Liver (tissue), 9 donors: ENCODE data around the gene ZNF540. TPM values are rescaled to one million over a fixed set of nuclear protein-coding genes. Genes with fewer than 3 reads are reported as not detected.

Source experiments
- DNase-seq: peaks from one replicate; pipeline ENCODE4 v3.0.0-alpha.2; 2017; ENCODE audit warnings: low spot score
- H3K27ac ChIP-seq, 2 donors: one replicate each; pipeline ENCODE4 v1.7.0; 2013; ENCODE audit warnings: inconsistent platforms in 2 of 2, low read length in 2 of 2, control low read depth in 1 of 2, low read depth in 1 of 2, mild to moderate bottlenecking in 1 of 2
- H3K27me3 ChIP-seq, 4 donors: one replicate each; pipeline versions ENCODE4 v1.6.1 to v1.7.0; 2013; ENCODE audit warnings: low read length in 3 of 4, inconsistent platforms in 1 of 4, mild to moderate bottlenecking in 1 of 4, moderate library complexity in 1 of 4; ENCODE audit not compliant: control insufficient read depth in 4 of 4, insufficient read depth in 4 of 4
- H3K36me3 ChIP-seq, 4 donors: one replicate each; pipeline versions ENCODE4 v1.6.1 to v1.7.0; 2013; ENCODE audit warnings: low read length in 3 of 4, mild to moderate bottlenecking in 3 of 4, low read depth in 1 of 4, moderate library complexity in 1 of 4; ENCODE audit not compliant: control insufficient read depth in 4 of 4, insufficient read depth in 3 of 4
- H3K4me1 ChIP-seq, 4 donors: one replicate each; pipeline versions ENCODE4 v1.6.1 to v1.7.0; 2013; ENCODE audit warnings: low read length in 3 of 4, mild to moderate bottlenecking in 3 of 4, moderate library complexity in 1 of 4; ENCODE audit not compliant: control insufficient read depth in 4 of 4, insufficient read depth in 4 of 4
- H3K4me3 ChIP-seq, 3 donors: one replicate each; pipeline versions ENCODE4 v1.6.1 to v1.7.0; 2013; ENCODE audit warnings: low read length in 3 of 3, control low read depth in 1 of 3, low read depth in 1 of 3, mild to moderate bottlenecking in 1 of 3
- H3K9ac ChIP-seq, 2 donors: one replicate each; pipeline ENCODE4 v1.7.0; 2013; ENCODE audit warnings: low read length in 2 of 2, mild to moderate bottlenecking in 2 of 2, moderate library complexity in 2 of 2, control low read depth in 1 of 2, low read depth in 1 of 2
- H3K9me3 ChIP-seq, 4 donors: one replicate each; pipeline versions ENCODE4 v1.6.1 to v1.7.0; 2013; ENCODE audit warnings: low read length in 3 of 4; ENCODE audit not compliant: control insufficient read depth in 4 of 4
- EGR1 ChIP-seq, 2 donors: IDR thresholded peaks; 2 replicates each; pipeline ENCODE4 v1.6.1; 2016 to 2018; ENCODE audit warnings: antibody characterized with exemption in 2 of 2, low read depth in 2 of 2
- FOXA1 ChIP-seq: IDR thresholded peaks from 2 replicates; pipeline ENCODE4 v1.6.1; 2016; ENCODE audit warnings: antibody characterized with exemption
- FOXA2 ChIP-seq: IDR thresholded peaks from 2 replicates; pipeline ENCODE4 v1.6.1; 2016; ENCODE audit warnings: antibody characterized with exemption
- GABPA ChIP-seq, 2 donors: IDR thresholded peaks in 1 of 2; conservative IDR thresholded peaks in 1 of 2; 2 replicates each; pipeline ENCODE4 v1.6.1; 2016; ENCODE audit warnings: antibody characterized with exemption in 2 of 2, mild to moderate bottlenecking in 1 of 2, moderate library complexity in 1 of 2
- HNF4A ChIP-seq, 2 donors: conservative IDR thresholded peaks; 2 replicates each; pipeline ENCODE4 v1.6.1; 2016; ENCODE audit warnings: antibody characterized with exemption in 2 of 2, mild to moderate bottlenecking in 2 of 2
- HNF4G ChIP-seq: IDR thresholded peaks from 2 replicates; pipeline ENCODE4 v1.6.1; 2016; ENCODE audit warnings: antibody characterized with exemption
- NR2F2 ChIP-seq: IDR thresholded peaks from 2 replicates; pipeline ENCODE4 v1.6.1; 2016; ENCODE audit warnings: antibody characterized with exemption
- RAD21 ChIP-seq, 2 donors: IDR thresholded peaks; 2 replicates each; pipeline ENCODE4 v1.6.1; 2016; ENCODE audit warnings: antibody characterized with exemption in 2 of 2, mild to moderate bottlenecking in 2 of 2
- RXRA ChIP-seq, 2 donors: IDR thresholded peaks; 2 replicates each; pipeline ENCODE4 v1.6.1; 2017 to 2018; ENCODE audit warnings: antibody characterized with exemption in 2 of 2, mild to moderate bottlenecking in 1 of 2
- SP1 ChIP-seq: IDR thresholded peaks from 2 replicates; pipeline ENCODE4 v1.6.1; 2018; ENCODE audit warnings: antibody characterized with exemption, mild to moderate bottlenecking
- YY1 ChIP-seq: IDR thresholded peaks from 2 replicates; pipeline ENCODE4 v1.6.1; 2016; ENCODE audit warnings: antibody characterized with exemption, mild to moderate bottlenecking
- WGBS: extraction: QIAGEN DNeasy Blood & Tissue Kit; methylation state at CpG from one replicate; pipeline ENCODE4 v1.1.7; 2013; 5-methylcytosine and 5-hydroxymethylcytosine counted together
- polyA plus RNA-seq, 2 donors: library from polyadenylated mRNA; stranded (reverse) in 1 of 2; unstranded in 1 of 2; fragments of 200-250 nt in 1 of 2; fragments of >200 nt in 1 of 2; fragmentation: Nextera tagmentation in 1 of 2; extraction: Ambion mirVana in 1 of 2; gene quantifications; one replicate each; pipeline versions ENCODE4 v1.2.1 to v1.2.3, GENCODE V29; 2013 to 2015
- total RNA-seq, 2 donors: library from RNA; depleted of rRNA; stranded (reverse); fragments of >200 nt; gene quantifications; one replicate each; pipeline ENCODE4 v1.2.3, GENCODE V29; 2014
- TF ChIP-seq, protein P1 (sequence below): IDR thresholded peaks from 2 replicates; pipeline ENCODE4 v1.6.1; 2016; ENCODE audit warnings: antibody characterized with exemption
- TF ChIP-seq, protein P2 (sequence below): IDR thresholded peaks from 2 replicates; pipeline ENCODE4 v1.6.1; 2016; ENCODE audit warnings: antibody characterized with exemption, mild to moderate bottlenecking
- TF ChIP-seq, protein P3 (sequence below): IDR thresholded peaks from 2 replicates; pipeline ENCODE4 v1.6.1; 2016; ENCODE audit warnings: antibody characterized with exemption
- TF ChIP-seq, protein P4 (sequence below): IDR thresholded peaks from 2 replicates; pipeline ENCODE4 v1.6.1; 2016; ENCODE audit warnings: antibody characterized with exemption
- TF ChIP-seq, protein P5 (sequence below): fragments of 150-350 bp; IDR thresholded peaks from 2 replicates; pipeline ENCODE4 v1.5.1; 2017; ENCODE audit warnings: improper control_type of control experiment, low read depth, low read length; ENCODE audit not compliant: missing input control
- donor health status: healthy.
- donor health status: healthy.
- donor health status: healthy.
- donor health status: healthy.
- donor health status: healthy.

The ZNF540 gene
- total RNA-seq (1 to 10 TPM in 1 of 2 donors, under 1 TPM in 1; 0.33 to 1.3 TPM), polyA plus RNA-seq (1 to 10 TPM in 1 of 2 donors, under 1 TPM in 1; 0.50 to 2.0 TPM)

DNA sequence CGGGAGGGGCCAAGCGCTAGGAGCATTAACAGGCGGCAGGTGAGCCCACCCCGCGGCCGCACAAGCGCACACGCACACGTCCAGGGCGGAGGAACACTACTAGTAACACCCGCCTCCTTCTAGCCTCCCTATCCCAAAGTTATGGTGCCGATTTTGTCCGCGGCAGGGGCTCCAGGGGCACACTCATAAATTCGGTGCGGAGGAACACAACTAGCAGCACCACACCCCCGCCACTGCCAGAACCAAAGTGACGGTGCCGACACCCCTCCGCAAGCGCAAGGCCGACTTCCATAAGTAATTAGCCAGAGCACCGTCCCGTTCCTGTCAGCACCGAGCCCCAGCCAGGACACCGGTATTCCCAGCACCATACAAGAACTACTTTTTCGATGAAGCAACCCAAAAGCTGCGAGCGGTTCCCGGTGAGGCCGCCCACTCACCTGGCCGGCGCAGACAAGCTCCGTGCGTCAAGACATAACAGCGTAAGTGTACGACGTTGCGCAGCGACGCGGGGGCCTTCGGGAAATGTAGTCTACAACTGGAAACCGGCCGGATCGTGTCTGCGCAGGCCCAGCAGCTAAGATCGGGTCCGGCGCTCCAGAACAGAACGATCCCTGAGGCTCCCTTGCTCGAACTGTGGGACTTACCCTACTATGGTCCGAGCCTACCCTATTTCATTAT lies at the start of gene ZNF540, which contains the start of gene ZNF571:
ZNF540 (plus strand) TSS at position 573 of the 678 bp plus-strand sequence. CDS start 3,572 bp downstream, outside the sequence.
ZNF571 (minus strand) TSS at position 489 of the 678 bp plus-strand sequence. CDS start 8,116 bp downstream, outside the sequence.
- DNase-seq, result peak; percentile 87
- peaks cover 0 to 10% (median 8%) of the 10 kb centered on the region in 4 donors for H3K4me1 ChIP-seq
- under 1% methylated on average over 53 of the region's 53 CpGs for WGBS
- TF ChIP-seq YY1 (peak; percentile 86), FOXA1 (no peak), HNF4A (conservative IDR thresholded peaks at IDR 0.05) (peak in 1 of 2 donors; percentile 19), EGR1 (IDR thresholded peaks at IDR 0.05; ENCODE audit: low read depth in 2 of 2) (peak; percentile 96 to 99), FOXA2 (no peak), RAD21 (IDR thresholded peaks at IDR 0.05) (peak in 1 of 2 donors; percentile 10), SP1 (peak; percentile 49), GABPA (IDR thresholded peaks at IDR 0.05 in 1 of 2, conservative IDR thresholded peaks at IDR 0.05 in 1 of 2) (peak in 1 of 2 donors; percentile 85), RXRA (IDR thresholded peaks at IDR 0.05) (peak in 1 of 2 donors; percentile 27)
- TF ChIP-seq, protein P1, sequence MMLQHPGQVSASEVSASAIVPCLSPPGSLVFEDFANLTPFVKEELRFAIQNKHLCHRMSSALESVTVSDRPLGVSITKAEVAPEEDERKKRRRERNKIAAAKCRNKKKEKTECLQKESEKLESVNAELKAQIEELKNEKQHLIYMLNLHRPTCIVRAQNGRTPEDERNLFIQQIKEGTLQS, result peak; percentile 47
- TF ChIP-seq, protein P2, sequence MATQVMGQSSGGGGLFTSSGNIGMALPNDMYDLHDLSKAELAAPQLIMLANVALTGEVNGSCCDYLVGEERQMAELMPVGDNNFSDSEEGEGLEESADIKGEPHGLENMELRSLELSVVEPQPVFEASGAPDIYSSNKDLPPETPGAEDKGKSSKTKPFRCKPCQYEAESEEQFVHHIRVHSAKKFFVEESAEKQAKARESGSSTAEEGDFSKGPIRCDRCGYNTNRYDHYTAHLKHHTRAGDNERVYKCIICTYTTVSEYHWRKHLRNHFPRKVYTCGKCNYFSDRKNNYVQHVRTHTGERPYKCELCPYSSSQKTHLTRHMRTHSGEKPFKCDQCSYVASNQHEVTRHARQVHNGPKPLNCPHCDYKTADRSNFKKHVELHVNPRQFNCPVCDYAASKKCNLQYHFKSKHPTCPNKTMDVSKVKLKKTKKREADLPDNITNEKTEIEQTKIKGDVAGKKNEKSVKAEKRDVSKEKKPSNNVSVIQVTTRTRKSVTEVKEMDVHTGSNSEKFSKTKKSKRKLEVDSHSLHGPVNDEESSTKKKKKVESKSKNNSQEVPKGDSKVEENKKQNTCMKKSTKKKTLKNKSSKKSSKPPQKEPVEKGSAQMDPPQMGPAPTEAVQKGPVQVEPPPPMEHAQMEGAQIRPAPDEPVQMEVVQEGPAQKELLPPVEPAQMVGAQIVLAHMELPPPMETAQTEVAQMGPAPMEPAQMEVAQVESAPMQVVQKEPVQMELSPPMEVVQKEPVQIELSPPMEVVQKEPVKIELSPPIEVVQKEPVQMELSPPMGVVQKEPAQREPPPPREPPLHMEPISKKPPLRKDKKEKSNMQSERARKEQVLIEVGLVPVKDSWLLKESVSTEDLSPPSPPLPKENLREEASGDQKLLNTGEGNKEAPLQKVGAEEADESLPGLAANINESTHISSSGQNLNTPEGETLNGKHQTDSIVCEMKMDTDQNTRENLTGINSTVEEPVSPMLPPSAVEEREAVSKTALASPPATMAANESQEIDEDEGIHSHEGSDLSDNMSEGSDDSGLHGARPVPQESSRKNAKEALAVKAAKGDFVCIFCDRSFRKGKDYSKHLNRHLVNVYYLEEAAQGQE, result no peak
- TF ChIP-seq, protein P3, sequence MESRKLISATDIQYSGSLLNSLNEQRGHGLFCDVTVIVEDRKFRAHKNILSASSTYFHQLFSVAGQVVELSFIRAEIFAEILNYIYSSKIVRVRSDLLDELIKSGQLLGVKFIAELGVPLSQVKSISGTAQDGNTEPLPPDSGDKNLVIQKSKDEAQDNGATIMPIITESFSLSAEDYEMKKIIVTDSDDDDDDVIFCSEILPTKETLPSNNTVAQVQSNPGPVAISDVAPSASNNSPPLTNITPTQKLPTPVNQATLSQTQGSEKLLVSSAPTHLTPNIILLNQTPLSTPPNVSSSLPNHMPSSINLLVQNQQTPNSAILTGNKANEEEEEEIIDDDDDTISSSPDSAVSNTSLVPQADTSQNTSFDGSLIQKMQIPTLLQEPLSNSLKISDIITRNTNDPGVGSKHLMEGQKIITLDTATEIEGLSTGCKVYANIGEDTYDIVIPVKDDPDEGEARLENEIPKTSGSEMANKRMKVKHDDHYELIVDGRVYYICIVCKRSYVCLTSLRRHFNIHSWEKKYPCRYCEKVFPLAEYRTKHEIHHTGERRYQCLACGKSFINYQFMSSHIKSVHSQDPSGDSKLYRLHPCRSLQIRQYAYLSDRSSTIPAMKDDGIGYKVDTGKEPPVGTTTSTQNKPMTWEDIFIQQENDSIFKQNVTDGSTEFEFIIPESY, result peak; percentile 94
- TF ChIP-seq, protein P4, sequence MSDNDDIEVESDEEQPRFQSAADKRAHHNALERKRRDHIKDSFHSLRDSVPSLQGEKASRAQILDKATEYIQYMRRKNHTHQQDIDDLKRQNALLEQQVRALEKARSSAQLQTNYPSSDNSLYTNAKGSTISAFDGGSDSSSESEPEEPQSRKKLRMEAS, result peak; percentile 60
- H3K4me3 ChIP-seq, result peak within 1 kb of the TSS; percentile 77 to 95 (median 90)
- peak within 1 kb of the TSS; percentile 69 to 94 for H3K9ac ChIP-seq
- H3K27me3 ChIP-seq, result no peaks in the 10 kb centered on the region
- peaks cover 11 to 32% (median 14%) of the 10 kb centered on the region in 4 donors for H3K9me3 ChIP-seq
- peaks cover 1 to 18% (median 14%) of the 10 kb centered on the region in 4 donors for H3K36me3 ChIP-seq
- peak within 1 kb of the TSS; percentile 94 to 97 for H3K27ac ChIP-seq

DNA sequence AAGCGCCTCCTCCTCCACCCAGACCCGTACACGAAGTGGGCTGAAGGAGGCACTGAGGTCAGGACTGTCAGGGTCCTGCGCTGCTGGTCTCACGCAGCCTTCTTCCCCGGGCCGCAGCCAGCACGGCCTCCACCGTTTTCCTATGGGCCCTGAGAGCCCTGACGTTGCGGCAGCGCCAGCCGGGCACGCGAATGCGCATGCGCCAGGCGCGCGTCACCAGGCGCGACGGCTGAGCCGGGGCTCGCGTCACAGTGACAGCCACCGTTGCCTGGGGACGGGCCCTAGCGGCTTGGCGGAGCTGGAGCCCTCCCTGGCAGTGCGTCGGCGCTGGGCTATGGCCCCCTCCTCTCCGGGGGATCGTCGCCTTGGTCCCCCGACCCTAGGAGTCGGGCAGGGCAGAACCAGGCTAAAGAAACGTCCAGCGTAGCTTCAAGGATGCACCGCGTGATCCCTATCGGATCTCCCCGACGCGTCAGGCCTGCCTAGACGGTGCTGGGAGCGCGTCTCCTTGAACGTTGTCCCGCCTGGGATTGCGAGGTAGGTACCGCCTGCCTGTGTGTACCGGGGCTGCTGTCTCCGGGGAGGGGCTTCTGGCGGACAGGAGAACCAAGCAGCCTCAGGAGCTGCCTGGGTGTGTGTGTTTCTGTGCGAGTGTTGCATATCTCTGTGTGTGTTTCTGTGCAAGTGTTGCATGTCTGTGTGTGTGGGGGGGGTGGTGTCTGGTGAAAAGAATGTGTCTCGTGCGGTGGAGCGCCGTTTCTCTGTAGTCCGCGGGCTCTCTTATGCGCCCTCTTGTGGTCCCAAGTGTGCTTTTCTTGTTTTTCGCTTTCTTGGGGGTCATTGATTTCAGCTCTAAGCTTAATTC lies 43.3 kb upstream of the ZNF540 start:
- H3K9ac ChIP-seq, result no peak overlapping the region
- H3K4me1 ChIP-seq, result no peaks in the 10 kb centered on the region
- H3K36me3 ChIP-seq, result no peaks in the 10 kb centered on the region
- H3K4me3 ChIP-seq, result peak overlapping the region; percentile 22 to 59 (median 57)
- H3K27me3 ChIP-seq, result no peaks in the 10 kb centered on the region
- H3K9me3 ChIP-seq, result peaks cover 42 to 85% (median 56%) of the 10 kb centered on the region in 4 donors
- DNase-seq, result peak; percentile 58
- WGBS, result 9% methylated on average over 65 of the region's 65 CpGs
- no peak overlapping the region for H3K27ac ChIP-seq
- TF ChIP-seq GABPA (IDR thresholded peaks at IDR 0.05 in 1 of 2, conservative IDR thresholded peaks at IDR 0.05 in 1 of 2) (no peak), HNF4A (conservative IDR thresholded peaks at IDR 0.05) (no peak), NR2F2 (no peak), EGR1 (IDR thresholded peaks at IDR 0.05; ENCODE audit: low read depth in 2 of 2) (no peak), YY1 (no peak), HNF4G (no peak)
- TF ChIP-seq, protein P5, sequence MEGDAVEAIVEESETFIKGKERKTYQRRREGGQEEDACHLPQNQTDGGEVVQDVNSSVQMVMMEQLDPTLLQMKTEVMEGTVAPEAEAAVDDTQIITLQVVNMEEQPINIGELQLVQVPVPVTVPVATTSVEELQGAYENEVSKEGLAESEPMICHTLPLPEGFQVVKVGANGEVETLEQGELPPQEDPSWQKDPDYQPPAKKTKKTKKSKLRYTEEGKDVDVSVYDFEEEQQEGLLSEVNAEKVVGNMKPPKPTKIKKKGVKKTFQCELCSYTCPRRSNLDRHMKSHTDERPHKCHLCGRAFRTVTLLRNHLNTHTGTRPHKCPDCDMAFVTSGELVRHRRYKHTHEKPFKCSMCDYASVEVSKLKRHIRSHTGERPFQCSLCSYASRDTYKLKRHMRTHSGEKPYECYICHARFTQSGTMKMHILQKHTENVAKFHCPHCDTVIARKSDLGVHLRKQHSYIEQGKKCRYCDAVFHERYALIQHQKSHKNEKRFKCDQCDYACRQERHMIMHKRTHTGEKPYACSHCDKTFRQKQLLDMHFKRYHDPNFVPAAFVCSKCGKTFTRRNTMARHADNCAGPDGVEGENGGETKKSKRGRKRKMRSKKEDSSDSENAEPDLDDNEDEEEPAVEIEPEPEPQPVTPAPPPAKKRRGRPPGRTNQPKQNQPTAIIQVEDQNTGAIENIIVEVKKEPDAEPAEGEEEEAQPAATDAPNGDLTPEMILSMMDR, result no peak
- TF ChIP-seq, protein P4, result no peak
- TF ChIP-seq, protein P2, result no peak
